Erythroblast (primary cell): ENCODE measurements around the gene ST6GAL1.

Experiments
- GATA1 ChIP-seq: IDR thresholded peaks from 2 replicates; pipeline ENCODE4 v1.6.1; 2011; ENCODE audit warnings: low read depth, mild to moderate bottlenecking, control low read depth, low read length, moderate library complexity
- POLR2A ChIP-seq: IDR thresholded peaks from 2 replicates; pipeline ENCODE4 v1.6.1; 2011; ENCODE audit warnings: mild to moderate bottlenecking, low read length

DNA sequence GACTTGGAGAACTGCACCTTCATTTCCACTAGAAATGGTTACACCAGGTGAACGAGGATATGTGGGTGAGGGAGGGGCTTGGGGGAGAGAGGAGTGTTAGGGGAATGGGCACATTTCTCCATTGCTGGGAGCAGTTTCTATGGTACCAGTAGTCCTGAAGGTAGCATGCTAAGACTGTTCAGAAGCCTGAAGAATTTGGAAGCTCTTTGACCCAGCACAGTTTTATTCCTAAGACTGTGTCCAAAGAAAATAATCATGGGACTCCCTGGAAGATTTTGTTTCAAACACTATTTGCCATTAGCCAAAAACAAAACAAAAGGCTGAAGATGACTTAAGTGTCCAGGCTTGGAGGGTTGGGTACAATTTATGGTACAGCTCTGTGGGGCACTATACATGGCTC lies 32.1 kb downstream of the ST6GAL1 start:
- TF ChIP-seq POLR2A = no peak
- no peak for TF ChIP-seq GATA1
